Chondrocyte (in vitro differentiated cells): ENCODE data around the gene FOSB. TPM values are rescaled to one million over a fixed set of nuclear protein-coding genes. Genes with fewer than 3 reads are reported as not detected.
A peak's percentile ranks its signal among the peaks of the same experiment; 100 is the strongest.

Source experiments
- DNase-seq: peaks from one replicate; pipeline ENCODE4 v3.0.0; 2021; ENCODE audit warnings: mixed read lengths, low spot score
- H3K27ac Mint-ChIP-seq: one replicate; pipeline ENCODE4 v1.8.0; 2021; ENCODE audit warnings: mild to moderate bottlenecking, moderate library complexity, mixed read lengths; ENCODE audit not compliant: unreplicated experiment
- H3K27me3 Mint-ChIP-seq: 2 replicates; pipeline ENCODE4 v1.8.0; 2021; ENCODE audit warnings: low read depth, mixed read lengths
- H3K36me3 Mint-ChIP-seq: 2 replicates; pipeline ENCODE4 v1.8.0; 2021; ENCODE audit warnings: low read depth, mixed read lengths
- H3K4me1 Mint-ChIP-seq: 2 replicates; pipeline ENCODE4 v1.8.0; 2021; ENCODE audit warnings: low read depth, mild to moderate bottlenecking, mixed read lengths
- H3K4me3 Mint-ChIP-seq: one replicate; pipeline ENCODE4 v1.8.0; 2021; ENCODE audit warnings: mild to moderate bottlenecking, moderate library complexity, mixed read lengths; ENCODE audit not compliant: unreplicated experiment
- H3K9me3 Mint-ChIP-seq: 2 replicates; pipeline ENCODE4 v1.8.0; 2021; ENCODE audit warnings: low read depth, mixed read lengths
- total RNA-seq: library from RNA; stranded (reverse); gene quantifications from 3 replicates; pipeline ENCODE4 v1.2.1, GENCODE V29; 2021
- TF ChIP-seq, protein P1 (sequence below): fragments of 200-600 bp; sonication (generic); IDR thresholded peaks from 2 replicates; pipeline ENCODE4 v1.5.0; 2021; ENCODE audit warnings: antibody characterized with exemption, mild to moderate bottlenecking, moderate library complexity

The FOSB gene
- total RNA-seq, 1 donor from 2014 or later = 43.8 TPM

DNA sequence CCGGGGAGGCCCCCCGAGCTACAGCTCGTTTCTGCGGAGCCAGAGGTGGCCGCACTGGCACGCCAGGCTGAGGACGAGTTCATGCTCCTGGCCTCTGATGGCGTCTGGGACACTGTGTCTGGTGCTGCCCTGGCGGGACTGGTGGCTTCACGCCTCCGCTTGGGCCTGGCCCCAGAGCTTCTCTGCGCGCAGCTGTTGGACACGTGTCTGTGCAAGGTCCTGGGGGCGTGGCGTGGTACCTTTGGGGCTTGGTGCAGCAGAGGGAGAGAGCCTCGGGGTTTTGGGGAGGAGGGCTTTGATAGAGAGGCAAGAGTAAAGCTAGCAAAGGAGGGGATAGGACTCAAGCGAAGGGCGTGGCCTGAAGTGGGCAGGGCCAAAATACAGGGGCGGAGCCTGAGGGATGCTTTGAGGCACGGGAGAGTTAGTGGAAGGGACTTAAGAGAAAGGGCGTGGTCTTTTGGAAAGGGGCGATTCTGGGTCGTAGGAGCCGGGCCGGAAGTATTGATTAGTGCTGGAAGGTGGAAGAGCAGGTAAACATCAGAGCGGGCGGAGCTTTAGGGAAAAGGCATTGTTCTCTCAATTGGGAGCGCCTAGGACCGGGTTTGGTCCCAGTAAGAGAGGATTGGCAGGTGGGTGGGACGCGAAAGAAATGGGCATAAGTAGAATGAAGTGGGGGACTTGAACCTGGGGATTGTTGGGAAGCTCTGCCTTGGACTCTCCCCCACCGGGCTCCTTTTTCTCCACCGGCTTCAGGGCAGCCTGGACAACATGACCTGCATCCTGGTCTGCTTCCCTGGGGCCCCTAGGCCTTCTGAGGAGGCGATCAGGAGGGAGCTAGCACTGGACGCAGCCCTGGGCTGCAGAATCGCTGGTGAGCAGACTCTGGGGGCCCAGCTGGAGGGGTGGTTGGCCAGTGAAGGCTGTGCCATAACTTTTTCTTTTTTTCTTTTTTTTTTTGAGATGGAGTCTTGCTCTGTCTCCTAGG lies 31.7 kb downstream of the FOSB start:
- H3K4me1 Mint-ChIP-seq = peaks cover 23% of the 10 kb centered on the region
- no peak for DNase-seq
- H3K9me3 Mint-ChIP-seq = no peaks in the 10 kb centered on the region
- TF ChIP-seq, protein P1, sequence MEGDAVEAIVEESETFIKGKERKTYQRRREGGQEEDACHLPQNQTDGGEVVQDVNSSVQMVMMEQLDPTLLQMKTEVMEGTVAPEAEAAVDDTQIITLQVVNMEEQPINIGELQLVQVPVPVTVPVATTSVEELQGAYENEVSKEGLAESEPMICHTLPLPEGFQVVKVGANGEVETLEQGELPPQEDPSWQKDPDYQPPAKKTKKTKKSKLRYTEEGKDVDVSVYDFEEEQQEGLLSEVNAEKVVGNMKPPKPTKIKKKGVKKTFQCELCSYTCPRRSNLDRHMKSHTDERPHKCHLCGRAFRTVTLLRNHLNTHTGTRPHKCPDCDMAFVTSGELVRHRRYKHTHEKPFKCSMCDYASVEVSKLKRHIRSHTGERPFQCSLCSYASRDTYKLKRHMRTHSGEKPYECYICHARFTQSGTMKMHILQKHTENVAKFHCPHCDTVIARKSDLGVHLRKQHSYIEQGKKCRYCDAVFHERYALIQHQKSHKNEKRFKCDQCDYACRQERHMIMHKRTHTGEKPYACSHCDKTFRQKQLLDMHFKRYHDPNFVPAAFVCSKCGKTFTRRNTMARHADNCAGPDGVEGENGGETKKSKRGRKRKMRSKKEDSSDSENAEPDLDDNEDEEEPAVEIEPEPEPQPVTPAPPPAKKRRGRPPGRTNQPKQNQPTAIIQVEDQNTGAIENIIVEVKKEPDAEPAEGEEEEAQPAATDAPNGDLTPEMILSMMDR = no peak
- peaks cover 16% of the 10 kb centered on the region for H3K27me3 Mint-ChIP-seq
- peak overlapping the region; percentile 16 for H3K4me3 Mint-ChIP-seq
- H3K27ac Mint-ChIP-seq = no peak overlapping the region
- no peaks in the 10 kb centered on the region for H3K36me3 Mint-ChIP-seq

DNA sequence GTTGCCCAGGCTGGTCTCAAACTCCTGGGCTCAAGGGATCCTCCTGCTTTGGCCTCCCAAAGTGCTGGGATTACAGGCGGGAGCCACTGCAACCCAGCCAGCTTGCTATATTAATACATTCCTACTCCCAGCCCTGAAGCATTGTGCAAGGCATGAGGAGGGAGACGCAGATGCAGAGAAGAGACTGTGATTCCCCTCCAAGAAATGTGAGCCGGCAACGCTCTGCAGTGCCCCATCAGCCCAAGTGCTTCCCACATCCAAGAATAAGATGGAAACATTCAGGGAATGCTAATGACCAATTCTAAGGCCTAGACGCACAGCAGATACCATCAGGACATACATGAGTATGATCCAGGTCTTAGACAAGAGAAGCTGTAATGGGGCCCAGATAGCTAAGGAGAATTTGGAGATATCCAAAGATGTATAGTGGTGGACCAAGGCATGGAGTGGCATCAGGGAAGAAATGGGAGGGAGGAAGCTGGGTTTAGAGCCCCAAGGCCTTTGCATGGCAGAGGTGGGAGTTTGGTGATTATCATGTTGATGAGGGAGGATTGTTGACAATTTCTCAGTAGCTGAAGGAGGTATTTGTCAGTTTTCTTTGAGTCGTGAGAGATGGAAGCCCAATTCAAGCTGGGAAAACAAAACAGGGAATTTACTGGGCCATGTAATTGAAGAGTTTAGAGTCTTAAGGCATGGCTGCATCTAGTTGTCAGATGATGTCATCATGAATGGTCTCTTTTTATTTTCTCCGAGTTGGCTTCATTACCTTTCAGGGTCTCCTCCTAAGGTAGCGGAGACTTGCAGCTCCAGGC lies 33.3 kb downstream of the FOSB start:
- TF ChIP-seq, protein P1 = no peak
- H3K4me1 Mint-ChIP-seq = peaks cover 31% of the 10 kb centered on the region
- H3K27ac Mint-ChIP-seq = no peak overlapping the region

DNA sequence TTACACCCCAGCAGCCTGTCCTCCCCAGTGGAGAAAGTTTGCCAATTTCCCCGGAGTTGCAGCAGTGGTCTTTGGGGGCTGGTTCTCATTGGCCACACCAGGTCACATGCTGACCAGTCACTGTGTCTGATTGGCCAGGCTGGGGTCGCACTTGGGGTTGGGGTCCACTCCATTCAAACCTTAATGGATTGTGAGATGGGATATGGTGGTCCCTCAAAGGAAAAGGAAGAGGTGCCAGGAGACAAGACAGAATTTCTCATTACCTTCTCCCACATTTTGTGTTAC lies 33.9 kb downstream of the FOSB start:
- no peaks in the 10 kb centered on the region for H3K36me3 Mint-ChIP-seq
- peaks cover 33% of the 10 kb centered on the region for H3K4me1 Mint-ChIP-seq
- H3K27ac Mint-ChIP-seq = no peak overlapping the region
- H3K4me3 Mint-ChIP-seq = no peak overlapping the region
- no peaks in the 10 kb centered on the region for H3K9me3 Mint-ChIP-seq
- DNase-seq = no peak
- peaks cover 16% of the 10 kb centered on the region for H3K27me3 Mint-ChIP-seq
- TF ChIP-seq, protein P1 = no peak

More for the DNA sequence above, 33.3 kb downstream of the FOSB start:
- H3K9me3 Mint-ChIP-seq = no peaks in the 10 kb centered on the region
- no peaks in the 10 kb centered on the region for H3K36me3 Mint-ChIP-seq
- no peak overlapping the region for H3K4me3 Mint-ChIP-seq
- no peak for DNase-seq
- H3K27me3 Mint-ChIP-seq = peaks cover 16% of the 10 kb centered on the region

DNA sequence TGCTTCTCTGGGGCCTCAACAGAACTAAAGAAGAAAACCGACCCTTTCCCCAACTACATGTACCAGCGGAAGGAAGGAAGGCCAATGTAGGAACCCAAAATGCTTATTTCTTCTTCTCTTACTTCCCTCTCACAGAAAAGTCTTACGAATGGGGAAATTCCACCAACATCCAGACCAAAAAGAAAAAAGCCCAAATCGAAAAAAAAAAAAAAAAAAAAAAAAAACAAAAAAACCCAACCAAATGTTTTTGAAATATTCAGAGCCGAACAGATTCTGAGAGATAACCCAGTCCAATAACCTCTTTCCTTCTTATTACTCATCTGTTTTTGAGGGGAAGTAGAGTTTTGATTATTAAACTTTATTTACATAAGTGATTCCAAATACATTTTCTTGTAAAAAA lies 34.3 kb downstream of the FOSB start:
- peaks cover 31% of the 10 kb centered on the region for H3K4me1 Mint-ChIP-seq
- no peak overlapping the region for H3K27ac Mint-ChIP-seq
- no peak overlapping the region for H3K4me3 Mint-ChIP-seq
- TF ChIP-seq, protein P1 = no peak
- DNase-seq = no peak
- no peaks in the 10 kb centered on the region for H3K9me3 Mint-ChIP-seq
- H3K27me3 Mint-ChIP-seq = peaks cover 14% of the 10 kb centered on the region
- no peaks in the 10 kb centered on the region for H3K36me3 Mint-ChIP-seq

DNA sequence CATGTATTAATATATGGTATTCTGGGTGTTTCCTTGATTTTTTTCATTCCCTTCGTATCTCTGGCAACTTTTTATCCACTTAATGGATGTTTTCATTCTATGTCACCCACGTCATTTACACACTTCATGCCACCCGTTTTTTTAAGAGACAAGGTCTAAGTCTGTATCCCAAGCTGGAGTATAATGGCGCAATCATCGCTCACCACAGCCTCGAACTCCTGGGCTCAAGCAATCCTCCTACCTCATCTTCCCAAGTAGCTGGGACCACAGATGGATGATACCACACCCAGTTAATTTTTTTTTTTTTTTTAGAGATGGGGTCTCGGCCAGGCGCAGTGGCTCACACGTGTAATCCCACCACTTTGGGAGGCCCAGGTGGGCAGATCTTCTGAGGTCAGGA lies 36.1 kb downstream of the FOSB start:
- TF ChIP-seq, protein P1 = no peak

More for the DNA sequence above, 36.1 kb downstream of the FOSB start:
- Mint-ChIP-seq H3K27ac (no peak overlapping the region), H3K27me3 (peaks cover 6% of the 10 kb centered on the region), H3K9me3 (no peaks in the 10 kb centered on the region), H3K4me1 (peaks cover 23% of the 10 kb centered on the region), H3K4me3 (no peak overlapping the region), H3K36me3 (no peaks in the 10 kb centered on the region)
- no peak for DNase-seq
